SK-N-MC (cell line): ENCODE data around the gene ANKRD36.

Experiments
- EZH2 ChIP-seq: fragments of 200-600 bp; sonication (generic); IDR thresholded peaks from one replicate; pipeline ENCODE4 v1.6.1; 2017; ENCODE audit warnings: antibody characterized with exemption
- FOXP2 ChIP-seq: optimal IDR thresholded peaks from 2 replicates; pipeline ENCODE3; 2011; ENCODE audit warnings: mild to moderate bottlenecking, moderate library complexity; ENCODE audit not compliant: insufficient read depth; ENCODE audit errors: extremely low read length, control extremely low read depth
- POLR2AphosphoS5 ChIP-seq: IDR thresholded peaks from 2 replicates; pipeline ENCODE4 v1.6.1; 2012; ENCODE audit warnings: mild to moderate bottlenecking, low read depth, low read length, borderline replicate concordance

GRCh38 chr2:97210325-97210724 is 97.4 kb downstream of the ANKRD36 start:
- no peak for TF ChIP-seq POLR2AphosphoS5
- no peak for TF ChIP-seq EZH2
- TF ChIP-seq FOXP2, result no peak
